NCI-H446 treated with DMSO at 0.1 percent for 48 hours (cell line): ENCODE measurements around the gene LRIG1.

Experiments used
- DNase-seq: peaks from one replicate; lab custom pipeline; 2025; lab: John Stamatoyannopoulos, UW

The LRIG1 gene

GRCh38 chr3:66385066-66385465 is 115.8 kb downstream of the LRIG1 start:
- DNase-seq: no peak

- no peak for DNase-seq
Observed at GRCh38 chr3:66383998-66384745, 116.7 kb downstream of the LRIG1 start.

GRCh38 chr3:66383023-66383422 is 117.8 kb downstream of the LRIG1 start:
- no peak for DNase-seq

- DNase-seq: no peak
Observed at GRCh38 chr3:66382142-66382541, 118.7 kb downstream of the LRIG1 start.

DNA sequence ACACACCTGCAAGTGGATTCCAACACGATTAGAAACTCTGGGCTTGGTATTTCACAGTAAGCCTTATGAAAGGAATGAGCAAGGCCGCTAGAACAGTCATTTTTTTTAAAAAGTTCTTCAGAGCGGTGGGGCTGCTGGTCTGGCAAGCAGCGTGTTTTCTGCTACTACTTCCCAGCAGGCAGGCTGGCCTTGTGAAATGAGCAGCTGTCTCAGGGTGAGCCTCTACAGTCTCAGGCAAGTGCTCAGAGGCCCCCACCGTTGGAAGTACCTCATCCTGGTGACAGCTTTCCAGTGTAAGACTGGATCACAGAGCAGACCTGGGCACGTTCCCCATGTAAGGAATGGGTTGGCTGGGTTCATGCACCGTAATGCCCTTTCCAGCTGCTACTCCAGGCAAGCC is 119.2 kb downstream of the LRIG1 start:
- DNase-seq: no peak

GRCh38 chr3:66380200-66380932 is 120.5 kb downstream of the LRIG1 start:
- DNase-seq: no peak

DNA sequence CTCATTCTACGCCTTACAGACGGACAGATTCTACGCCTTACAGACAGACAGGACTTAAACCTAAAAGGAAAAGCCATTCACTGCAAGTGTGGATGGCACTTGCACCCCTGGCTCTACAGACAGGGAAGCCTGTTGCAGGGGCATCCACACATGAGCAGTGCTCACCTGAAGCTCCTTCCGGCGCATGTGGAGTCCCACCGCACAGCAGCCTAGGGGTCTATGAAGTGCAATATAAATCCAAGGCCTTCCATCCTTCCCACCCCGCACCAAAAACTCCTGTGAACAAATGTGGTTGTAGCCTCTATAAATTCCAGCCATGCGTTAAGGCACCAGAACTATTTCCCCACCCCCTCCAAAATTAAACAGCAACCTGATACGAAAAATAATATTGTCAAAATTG is 121.3 kb downstream of the LRIG1 start:
- DNase-seq: no peak

DNA sequence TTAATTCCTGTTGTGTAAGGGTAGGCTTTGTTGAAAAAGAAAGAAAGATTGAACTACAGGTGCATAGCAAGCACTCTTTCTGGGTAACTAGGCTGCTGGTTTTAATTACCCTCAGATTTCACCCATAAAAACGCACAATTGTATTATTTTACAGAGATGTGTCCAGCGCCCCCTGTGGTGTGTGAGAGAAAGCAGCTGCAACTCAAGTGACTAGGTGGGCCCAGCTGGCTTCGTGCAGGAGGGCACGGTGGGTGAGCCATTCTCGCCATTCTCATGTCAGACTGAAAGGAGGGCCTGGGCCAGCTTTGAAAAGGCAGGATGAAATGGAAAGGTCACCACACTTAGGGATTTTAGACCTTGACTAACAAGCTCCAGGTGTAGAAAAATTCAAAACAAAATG is 122.6 kb downstream of the LRIG1 start:
- no peak for DNase-seq

GRCh38 chr3:66377800-66378199 is 123.0 kb downstream of the LRIG1 start:
- DNase-seq: no peak

DNA sequence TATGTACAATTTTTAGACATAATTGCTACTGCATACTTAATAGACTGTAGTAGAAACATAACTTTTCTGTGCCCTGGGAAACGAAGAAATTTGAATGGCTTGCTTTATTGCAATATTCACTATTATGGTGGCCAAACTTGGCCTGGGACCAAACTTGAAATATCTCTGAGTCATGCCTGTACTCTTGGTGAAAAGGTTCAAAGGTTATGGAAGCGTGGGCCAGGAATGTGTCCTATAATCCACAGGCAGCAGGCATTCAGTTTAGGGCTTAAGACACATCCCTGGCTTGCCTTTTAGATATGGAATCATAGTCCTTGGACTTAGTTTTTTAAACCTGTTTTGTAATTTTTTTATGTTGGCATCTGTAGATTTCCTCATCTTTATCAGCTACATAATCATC is 124.3 kb downstream of the LRIG1 start:
- no peak for DNase-seq

GRCh38 chr3:66372681-66373350 is 128.0 kb downstream of the LRIG1 start:
- DNase-seq: no peak

- no peak for DNase-seq
Observed at GRCh38 chr3:66371432-66371831, 129.4 kb downstream of the LRIG1 start.

- DNase-seq: no peak
Observed at GRCh38 chr3:66370179-66370578, 130.6 kb downstream of the LRIG1 start.

DNA sequence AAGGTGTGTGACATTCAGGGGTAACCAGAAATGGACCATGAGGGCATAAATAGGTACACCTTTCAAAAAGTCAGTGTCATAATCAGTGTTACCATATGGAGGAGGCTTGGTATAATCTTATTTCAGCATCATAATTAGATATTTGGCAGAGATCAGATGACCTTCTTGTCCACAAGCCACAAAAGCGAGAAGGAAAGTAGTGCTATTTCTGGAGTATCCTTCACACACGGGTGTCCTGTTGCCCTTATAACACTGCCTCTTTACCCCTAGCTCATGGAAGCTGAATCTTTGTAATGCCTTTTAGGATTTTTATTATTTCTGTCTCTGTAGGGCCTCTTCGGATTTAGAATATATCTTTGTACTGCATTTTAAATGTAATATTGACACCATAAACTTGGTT is 132.8 kb downstream of the LRIG1 start:
- no peak for DNase-seq

DNA sequence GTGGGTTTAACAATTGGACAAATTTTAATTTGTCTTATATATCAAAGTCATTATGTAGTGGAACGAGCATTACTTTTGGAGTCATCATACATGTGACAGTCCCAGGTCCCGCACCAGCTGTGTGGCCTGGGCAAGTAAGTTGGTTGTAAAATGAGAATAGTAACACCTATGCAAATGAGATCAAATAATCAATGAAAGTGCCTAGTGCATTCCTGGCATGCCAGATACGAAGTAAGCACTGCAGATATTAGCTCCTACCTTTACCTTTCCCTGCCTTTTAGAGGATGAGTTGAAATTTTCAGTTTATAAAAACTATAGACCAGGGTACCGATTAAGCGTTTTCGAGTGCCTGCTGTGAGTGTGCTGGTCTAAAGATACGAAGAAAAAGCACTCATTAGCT is 134.1 kb downstream of the LRIG1 start:
- DNase-seq: no peak

GRCh38 chr3:66365080-66365479 is 135.7 kb downstream of the LRIG1 start:
- no peak for DNase-seq

- DNase-seq: no peak
Observed at GRCh38 chr3:66363148-66363547, 137.7 kb downstream of the LRIG1 start.

DNA sequence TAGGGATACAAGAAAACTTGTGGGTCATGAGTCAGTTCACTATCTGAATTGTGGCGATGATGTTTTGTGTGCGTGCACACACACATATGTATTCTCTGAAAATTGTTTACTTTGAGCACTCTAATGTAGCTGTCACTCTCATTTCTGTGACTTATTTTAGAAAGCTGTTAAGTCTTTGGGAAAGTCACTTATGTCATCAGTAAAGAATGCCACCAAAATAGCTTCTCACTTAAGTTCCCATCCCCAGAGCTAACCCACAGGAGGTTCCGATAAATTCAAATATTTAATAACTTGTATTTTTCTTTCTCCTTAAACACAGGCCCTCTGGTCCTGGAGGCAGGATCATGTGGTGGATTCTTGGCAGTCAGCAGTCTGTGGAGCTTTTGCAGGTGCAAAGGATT is 138.3 kb downstream of the LRIG1 start:
- no peak for DNase-seq

GRCh38 chr3:66361356-66361755 is 139.5 kb downstream of the LRIG1 start:
- no peak for DNase-seq

DNA sequence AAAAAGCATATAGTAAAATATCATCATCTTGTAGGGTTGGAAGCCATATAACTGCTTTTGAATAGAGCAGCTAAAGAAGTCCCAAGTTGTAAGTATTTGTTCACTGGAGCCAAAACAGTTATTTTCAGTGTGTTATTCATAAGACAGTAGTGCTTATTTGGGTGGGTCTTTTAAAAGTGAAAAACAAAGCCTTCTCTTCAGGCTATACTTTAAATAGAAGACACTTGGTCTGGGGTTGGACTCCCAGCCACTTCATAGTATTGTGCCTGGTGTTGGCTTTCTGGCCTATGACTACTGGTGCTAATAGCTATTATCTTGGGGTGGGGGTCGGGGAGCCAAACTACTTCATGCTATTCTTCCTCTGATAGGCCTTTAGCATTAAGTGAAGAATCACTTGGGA is 144.8 kb downstream of the LRIG1 start:
- no peak for DNase-seq

GRCh38 chr3:66355394-66355793 is 145.4 kb downstream of the LRIG1 start:
- DNase-seq: no peak

DNA sequence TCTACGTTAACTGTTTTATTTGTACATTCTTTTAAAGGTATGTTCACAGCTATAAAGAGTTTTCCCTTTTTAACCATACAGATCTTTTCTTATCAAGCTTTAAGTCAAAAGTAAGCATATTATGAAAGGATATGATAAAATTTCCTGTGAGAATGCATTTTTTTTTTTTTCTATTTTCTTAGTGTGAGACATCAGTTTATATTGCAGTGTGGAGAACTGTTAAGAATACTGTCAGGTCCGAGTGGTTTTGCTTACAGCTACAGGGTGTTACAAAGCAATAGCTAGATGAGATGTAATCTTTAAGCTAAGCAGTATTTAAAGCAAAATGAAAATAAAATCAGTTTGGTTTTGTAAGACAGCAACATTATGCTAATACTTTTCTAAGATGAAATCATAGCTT is 146.8 kb downstream of the LRIG1 start:
- DNase-seq: no peak

GRCh38 chr3:66353530-66353929 is 147.3 kb downstream of the LRIG1 start:
- DNase-seq: no peak
